Neuronal stem cell (in vitro differentiated cells): ENCODE measurements around the gene FNIP2.
A peak's percentile ranks its signal among the peaks of the same experiment; 100 is the strongest.
"Not testable (repeated sequence)": the region's sequence is repeated elsewhere in the genome, so short reads cannot be mapped to it uniquely, and the experiment has no call there.

Experiments used
- DNase-seq: peaks from one replicate; pipeline ENCODE4 v3.0.0-alpha.2; 2013; ENCODE audit warnings: low spot score
- H2AFZ ChIP-seq: one replicate; pipeline ENCODE4 v1.6.1; 2013; ENCODE audit warnings: mild to moderate bottlenecking, low read length, inconsistent platforms
- H2AK5ac ChIP-seq: 2 replicates; pipeline ENCODE4 v1.6.1; 2013; ENCODE audit warnings: low read depth, mild to moderate bottlenecking, inconsistent platforms, low read length, moderate library complexity, mixed read lengths
- H2BK120ac ChIP-seq: 2 replicates; pipeline ENCODE4 v1.6.1; 2013; ENCODE audit warnings: low read depth, mild to moderate bottlenecking, inconsistent platforms, low read length, moderate library complexity, mixed read lengths
- H2BK12ac ChIP-seq: one replicate; pipeline ENCODE4 v1.6.1; 2013; ENCODE audit warnings: low read length, inconsistent platforms
- H2BK15ac ChIP-seq: 2 replicates; pipeline ENCODE4 v1.6.1; 2013; ENCODE audit warnings: mild to moderate bottlenecking, low read length, inconsistent platforms, mixed read lengths
- H2BK5ac ChIP-seq: one replicate; pipeline ENCODE4 v1.6.1; 2013; ENCODE audit warnings: inconsistent platforms, mild to moderate bottlenecking, low read length, moderate library complexity
- H3K14ac ChIP-seq: one replicate; pipeline ENCODE4 v1.6.1; 2013; ENCODE audit warnings: low read length, inconsistent platforms
- H3K18ac ChIP-seq: 2 replicates; pipeline ENCODE4 v1.6.1; 2013; ENCODE audit warnings: low read length, inconsistent platforms
- H3K23ac ChIP-seq: 2 replicates; pipeline ENCODE4 v1.6.1; 2013; ENCODE audit warnings: low read depth, mild to moderate bottlenecking, mixed read lengths, low read length, inconsistent platforms; ENCODE audit not compliant: poor library complexity
- H3K27ac ChIP-seq: replicated peaks from 3 replicates; pipeline ENCODE4 v1.5.1; 2013; ENCODE audit warnings: low read length, inconsistent platforms
- H3K27me3 ChIP-seq, 3 experiments: 2 replicates each; pipeline ENCODE4 v1.6.1; 2013; ENCODE audit warnings: low read length in 3 of 3, mild to moderate bottlenecking in 2 of 3, inconsistent platforms in 1 of 3, low read depth in 1 of 3, mixed read lengths in 1 of 3, moderate library complexity in 1 of 3; ENCODE audit not compliant: control insufficient read depth in 3 of 3, insufficient read depth in 3 of 3
- H3K36me3 ChIP-seq, 2 donors: replicated peaks in 1 of 2; 2 replicates each; pipeline ENCODE4 v1.6.1; 2013; ENCODE audit warnings: low read length in 2 of 2; ENCODE audit not compliant: control insufficient read depth in 2 of 2, insufficient read depth in 2 of 2
- H3K4ac ChIP-seq: 2 replicates; pipeline ENCODE4 v1.6.1; 2013; ENCODE audit warnings: inconsistent platforms, mild to moderate bottlenecking, low read length, moderate library complexity
- H3K4me1 ChIP-seq, 2 donors: 1 replicate in 1 of 2; 2 replicates in 1 of 2; pipeline ENCODE4 v1.6.1; 2013; ENCODE audit warnings: low read length in 2 of 2, low read depth in 1 of 2; ENCODE audit not compliant: control insufficient read depth in 2 of 2, insufficient read depth in 1 of 2
- H3K4me2 ChIP-seq: one replicate; pipeline ENCODE4 v1.6.1; 2013; ENCODE audit warnings: mild to moderate bottlenecking, low read length, inconsistent platforms; ENCODE audit not compliant: insufficient read depth, poor library complexity, severe bottlenecking
- H3K4me3 ChIP-seq, 2 donors: 2 replicates each; pipeline ENCODE4 v1.5.1; 2013; ENCODE audit warnings: low read length in 2 of 2, mild to moderate bottlenecking in 2 of 2, inconsistent platforms in 1 of 2, moderate library complexity in 1 of 2
- H3K79me1 ChIP-seq: one replicate; pipeline ENCODE4 v1.6.1; 2013; ENCODE audit warnings: low read depth, mild to moderate bottlenecking, inconsistent platforms, low read length, moderate library complexity
- H3K9ac ChIP-seq: one replicate; pipeline ENCODE4 v1.6.1; 2013; ENCODE audit warnings: mild to moderate bottlenecking, low read depth, low read length, inconsistent platforms; ENCODE audit not compliant: poor library complexity
- H3K9me3 ChIP-seq, 2 donors: replicated peaks in 1 of 2; 2 replicates each; pipeline versions ENCODE3 to v1.6.1; 2013; ENCODE audit warnings: low read length in 2 of 2, mild to moderate bottlenecking in 2 of 2, inconsistent platforms in 1 of 2, low read depth in 1 of 2, mixed read lengths in 1 of 2, moderate library complexity in 1 of 2; ENCODE audit not compliant: control insufficient read depth in 2 of 2, insufficient read depth in 1 of 2
- H4K8ac ChIP-seq: one replicate; pipeline ENCODE4 v1.6.1; 2013; ENCODE audit warnings: low read depth, mild to moderate bottlenecking, inconsistent platforms, low read length, moderate library complexity
- H4K91ac ChIP-seq: one replicate; pipeline ENCODE4 v1.6.1; 2013; ENCODE audit warnings: low read length, low read depth, mild to moderate bottlenecking, inconsistent platforms; ENCODE audit not compliant: poor library complexity
- WGBS, 2 donors: extraction: QIAGEN DNeasy Blood & Tissue Kit; methylation state at CpG; one replicate each; pipeline ENCODE4 v1.1.7; 2013; ENCODE audit warnings: missing lambda C conversion rate in 2 of 2, mixed read lengths in 1 of 2; ENCODE audit not compliant: insufficient read length in 2 of 2, insufficient replicate concordance in 1 of 2; ENCODE audit errors: extremely low coverage in 2 of 2; 5-methylcytosine and 5-hydroxymethylcytosine counted together

FNIP2 gene

DNA sequence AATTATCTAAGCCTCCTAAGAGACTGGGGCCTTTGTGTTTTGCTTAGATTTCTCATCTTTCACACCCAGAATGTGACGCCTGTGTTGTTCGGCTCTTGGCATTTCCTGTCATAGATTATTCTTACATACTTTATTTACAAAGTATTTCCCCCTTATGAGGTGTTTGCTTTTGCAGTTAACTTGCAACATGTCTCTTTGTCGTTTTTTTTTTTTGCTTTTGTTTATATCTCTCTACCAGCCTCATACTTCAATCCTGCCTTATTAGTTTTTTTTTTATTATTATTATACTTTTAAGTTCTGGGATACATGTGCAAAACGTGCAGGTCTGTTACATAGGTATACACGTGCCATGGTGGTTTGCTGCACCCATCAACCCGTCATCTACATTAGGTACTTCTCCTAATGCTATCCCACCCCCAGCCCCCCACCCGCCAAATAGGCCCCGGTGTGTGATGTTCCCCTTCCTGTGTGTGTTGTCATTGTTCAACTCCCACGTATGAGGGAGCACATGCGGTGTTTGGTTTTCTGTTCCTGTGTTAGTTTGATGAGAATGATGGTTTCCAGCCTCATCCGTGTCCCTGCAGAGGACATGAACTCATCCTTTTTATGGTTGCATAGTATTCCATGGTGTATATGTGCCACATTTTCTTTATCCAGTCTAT lies 127.9 kb downstream of the FNIP2 start:
- H2AK5ac ChIP-seq, H3K18ac ChIP-seq: not testable (repeated sequence)

DNA sequence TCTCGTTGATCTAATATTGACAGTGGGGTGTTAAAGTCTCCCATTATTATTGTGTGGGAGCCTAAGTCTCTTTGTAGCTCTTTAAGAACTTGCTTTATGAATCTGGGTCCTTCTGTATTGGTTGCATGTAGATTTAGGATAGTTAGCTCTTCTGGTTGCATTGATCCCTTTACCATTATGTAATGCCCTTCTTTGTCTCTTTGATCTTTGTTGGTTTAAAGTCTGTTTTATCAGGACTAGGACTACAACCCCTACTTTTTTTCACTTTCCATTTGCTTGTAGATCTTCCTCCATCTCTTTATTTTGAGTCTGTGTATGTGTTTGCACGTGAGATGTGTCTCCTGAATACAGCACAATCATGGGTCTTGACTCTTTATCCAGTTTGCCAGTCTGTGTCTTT lies 131.6 kb downstream of the FNIP2 start:
- not testable (repeated sequence) for H3K14ac ChIP-seq, DNase-seq, H2AFZ ChIP-seq, H3K18ac ChIP-seq, H2BK12ac ChIP-seq, H2BK5ac ChIP-seq, H3K9ac ChIP-seq, H3K23ac ChIP-seq, H3K9me3 ChIP-seq, H2BK120ac ChIP-seq, H3K4me3 ChIP-seq, H3K4ac ChIP-seq, H3K27ac ChIP-seq, H3K4me2 ChIP-seq, H2AK5ac ChIP-seq, H4K8ac ChIP-seq, H2BK15ac ChIP-seq, H3K27me3 ChIP-seq, H3K79me1 ChIP-seq, H4K91ac ChIP-seq
- Histone ChIP-seq H3K36me3 (peaks cover 0 to 31% of the 10 kb centered on the region in 2 donors), H3K4me1 (peaks cover 0 to 14% of the 10 kb centered on the region in 2 donors)
- WGBS, 2 donors, result no CpG with 5 or more reads among the region's 2 CpGs

More for the DNA sequence above, 127.9 kb downstream of the FNIP2 start:
- not testable (repeated sequence) for H3K27ac ChIP-seq, H4K8ac ChIP-seq, H3K9me3 ChIP-seq, H3K14ac ChIP-seq, H3K4me1 ChIP-seq, H2BK5ac ChIP-seq, H3K9ac ChIP-seq, H2AFZ ChIP-seq, H3K4ac ChIP-seq, H3K27me3 ChIP-seq, H2BK15ac ChIP-seq, H3K4me3 ChIP-seq, H4K91ac ChIP-seq, H2BK120ac ChIP-seq, DNase-seq, H3K79me1 ChIP-seq, H3K4me2 ChIP-seq, H2BK12ac ChIP-seq, H3K23ac ChIP-seq
- H3K36me3 ChIP-seq, result peaks cover 0 to 44% of the 10 kb centered on the region in 2 donors
- WGBS, 2 donors, result no CpG with 5 or more reads among the region's 11 CpGs

DNA sequence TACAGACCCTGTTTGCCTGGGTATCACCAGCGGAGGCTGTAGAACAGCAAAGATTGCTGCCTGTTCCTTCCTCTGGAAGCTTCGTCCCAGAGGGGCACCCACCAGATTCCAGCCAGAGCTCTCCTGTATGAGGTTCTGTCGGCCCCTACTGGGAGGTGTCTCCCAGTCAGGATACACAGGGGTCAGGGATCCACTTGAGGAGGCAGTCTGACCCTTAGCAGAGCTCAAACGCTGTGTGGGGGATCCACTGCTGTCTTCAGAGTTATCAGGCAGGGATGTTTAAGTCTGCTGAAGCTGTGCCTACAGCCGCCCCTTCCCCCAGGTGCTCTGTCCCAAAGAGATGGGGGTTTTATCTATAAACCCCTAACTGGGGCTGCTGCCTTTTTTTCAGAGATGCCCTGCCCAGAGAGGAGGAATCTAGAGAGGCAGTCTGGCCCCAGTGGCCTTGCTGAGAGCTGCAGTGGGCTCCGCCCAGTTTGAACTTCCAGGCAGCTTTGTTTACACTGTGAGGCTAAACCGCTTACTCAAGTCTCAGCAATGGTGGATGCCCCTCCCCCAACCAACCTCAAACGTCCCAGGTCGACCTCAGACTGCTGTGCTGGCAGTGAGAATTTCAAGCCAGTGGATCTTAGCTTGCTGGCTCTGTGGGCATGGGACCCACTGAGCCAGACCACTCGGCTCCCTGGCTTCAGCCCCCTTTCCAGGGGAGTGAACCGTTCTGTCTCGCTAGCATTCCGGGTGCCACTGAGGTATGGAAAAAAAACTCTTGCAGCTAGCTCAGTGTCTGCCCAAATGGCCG lies 133.7 kb downstream of the FNIP2 start:
- not testable (repeated sequence) for H3K18ac ChIP-seq, H2AK5ac ChIP-seq, H2BK15ac ChIP-seq, H3K27ac ChIP-seq, H2BK120ac ChIP-seq, H2BK5ac ChIP-seq, H3K4ac ChIP-seq, H3K14ac ChIP-seq, H3K79me1 ChIP-seq, H3K27me3 ChIP-seq, H4K8ac ChIP-seq, H3K9ac ChIP-seq, H4K91ac ChIP-seq, H3K9me3 ChIP-seq, H3K23ac ChIP-seq, H3K4me3 ChIP-seq, H2BK12ac ChIP-seq, H3K4me2 ChIP-seq, H2AFZ ChIP-seq
- Histone ChIP-seq H3K36me3 (peaks cover 0 to 33% of the 10 kb centered on the region in 2 donors), H3K4me1 (peaks cover 0 to 11% of the 10 kb centered on the region in 2 donors)
- no CpG with 5 or more reads among the region's 14 CpGs for WGBS, 2 donors
- DNase-seq, result peak; percentile 32

DNA sequence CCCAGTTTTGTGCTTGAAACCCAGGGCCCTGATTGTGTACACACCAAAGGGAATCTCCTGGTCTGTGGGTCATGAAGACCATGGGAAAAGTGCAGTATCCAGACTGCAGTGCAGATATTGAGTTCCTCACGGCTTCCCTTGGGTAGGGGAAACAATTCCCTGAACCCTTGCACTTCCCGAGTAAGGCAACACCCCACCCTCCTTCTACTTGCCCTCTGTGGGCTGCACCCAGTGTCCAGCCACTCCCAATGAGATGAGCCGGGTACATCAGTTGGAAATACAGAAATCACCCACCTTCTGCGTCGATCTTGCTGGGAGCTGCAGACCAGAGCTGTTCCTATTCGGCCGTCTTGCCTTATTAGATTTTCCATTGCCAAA lies 134.2 kb downstream of the FNIP2 start:
- Histone ChIP-seq H3K27ac (no peak overlapping the region), H3K4me3 (no peak overlapping the region)

More for the DNA sequence above, 134.2 kb downstream of the FNIP2 start:
- no peaks in the 10 kb centered on the region for H3K9me3 ChIP-seq
- no peak overlapping the region for H3K9ac ChIP-seq
- DNase-seq, result no peak
- H3K79me1 ChIP-seq, result no peaks in the 10 kb centered on the region
- no CpG with 5 or more reads among the region's 7 CpGs for WGBS, 2 donors
- H3K4ac ChIP-seq, result no peak overlapping the region
- H3K18ac ChIP-seq, result no peak overlapping the region
- H3K14ac ChIP-seq, result no peak overlapping the region
- no peak overlapping the region for H4K8ac ChIP-seq
- no peak overlapping the region for H2BK15ac ChIP-seq
- no peaks in the 10 kb centered on the region for H3K27me3 ChIP-seq
- H2BK12ac ChIP-seq, result no peak overlapping the region
- no peak overlapping the region for H2BK5ac ChIP-seq
- no peak overlapping the region for H2AFZ ChIP-seq
- H2AK5ac ChIP-seq, result no peak overlapping the region
- H3K36me3 ChIP-seq, result peaks cover 0 to 33% of the 10 kb centered on the region in 2 donors
- no peak overlapping the region for H4K91ac ChIP-seq
- peaks cover 0 to 11% of the 10 kb centered on the region in 2 donors for H3K4me1 ChIP-seq
- no peak overlapping the region for H3K23ac ChIP-seq
- H3K4me2 ChIP-seq, result no peak overlapping the region
- H2BK120ac ChIP-seq, result no peak overlapping the region
